Measurements from ENCODE around the gene UBE3C. TPM values are rescaled to one million over a fixed set of nuclear protein-coding genes. Genes with fewer than 3 reads are reported as not detected.

UBE3C gene
- total RNA-seq, 1 donor from 2014 or later: 78.8 TPM

DNA sequence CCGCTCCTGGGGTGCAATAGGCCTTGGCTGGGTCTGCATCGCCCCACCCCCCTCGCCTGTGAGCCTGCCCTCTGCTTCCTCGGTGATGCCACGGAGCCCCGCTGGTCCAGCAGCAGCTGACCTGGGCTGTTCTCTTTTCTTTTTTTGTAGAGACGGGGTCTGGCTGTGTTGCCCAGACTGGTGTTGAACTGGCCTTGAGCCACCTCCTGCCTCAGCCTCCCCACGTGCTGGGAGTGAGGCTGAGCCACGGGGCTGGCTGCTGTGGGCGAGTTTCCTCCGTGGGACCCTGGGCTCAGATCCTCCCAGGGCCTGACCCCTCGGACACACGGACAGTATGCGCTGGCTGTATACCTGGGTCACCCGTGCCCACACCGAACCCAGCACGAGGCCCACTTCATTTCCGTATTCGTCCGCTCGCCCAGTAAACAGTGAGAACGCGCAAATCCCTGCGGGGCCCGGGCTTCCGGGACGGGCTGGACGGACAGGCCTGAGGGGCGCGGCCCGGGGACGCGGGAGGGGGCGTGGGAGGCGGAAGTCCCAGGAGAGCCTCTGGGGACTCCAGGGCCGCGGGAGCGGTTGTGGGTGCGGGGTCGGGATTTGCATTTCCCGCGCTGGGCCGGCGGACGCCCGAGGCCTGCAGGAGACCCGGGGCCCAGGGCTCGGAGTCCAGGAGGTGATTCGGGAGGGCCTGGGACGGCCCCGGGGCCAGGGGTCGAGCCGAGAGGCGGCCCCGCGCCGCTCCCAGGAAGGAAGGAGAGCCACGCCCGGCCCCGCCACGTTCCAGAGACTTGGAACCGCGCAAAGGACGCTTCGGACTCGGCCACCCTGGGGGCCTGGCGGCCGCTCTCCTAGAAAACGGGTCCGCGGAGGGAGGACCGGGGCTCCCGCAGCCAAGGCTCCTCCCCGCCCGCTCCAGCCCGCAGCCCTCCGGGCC lies 140.3 kb downstream of the UBE3C start:
- Histone ChIP-seq H3K27me3 (ENCODE audit: control insufficient read depth in 3 of 3, insufficient read depth in 3 of 3, low read length in 3 of 3) (peaks cover 22 to 35% (median 25%) of the 10 kb centered on the region in 3 donors), H3K4me1 (ENCODE audit: control insufficient read depth in 3 of 3, insufficient read depth in 3 of 3, low read length in 3 of 3) (peaks cover 0 to 4% (median 2%) of the 10 kb centered on the region in 3 donors), H3K27ac (ENCODE audit: low read depth, low read length) (no peak overlapping the region), H3K9me3 (ENCODE audit: control insufficient read depth in 3 of 3, low read length in 3 of 3) (no peaks in the 10 kb centered on the region), H3K36me3 (ENCODE audit: control insufficient read depth in 3 of 3, insufficient read depth in 3 of 3, low read length in 3 of 3) (no peaks in the 10 kb centered on the region), H3K9ac (ENCODE audit: low read depth in 1 of 3, low read length in 3 of 3) (peak overlapping the region; percentile 43 to 68 (median 56)), H3K4me3 (ENCODE audit: low read length in 3 of 3) (peak overlapping the region; percentile 40 to 67 (median 48))

DNA sequence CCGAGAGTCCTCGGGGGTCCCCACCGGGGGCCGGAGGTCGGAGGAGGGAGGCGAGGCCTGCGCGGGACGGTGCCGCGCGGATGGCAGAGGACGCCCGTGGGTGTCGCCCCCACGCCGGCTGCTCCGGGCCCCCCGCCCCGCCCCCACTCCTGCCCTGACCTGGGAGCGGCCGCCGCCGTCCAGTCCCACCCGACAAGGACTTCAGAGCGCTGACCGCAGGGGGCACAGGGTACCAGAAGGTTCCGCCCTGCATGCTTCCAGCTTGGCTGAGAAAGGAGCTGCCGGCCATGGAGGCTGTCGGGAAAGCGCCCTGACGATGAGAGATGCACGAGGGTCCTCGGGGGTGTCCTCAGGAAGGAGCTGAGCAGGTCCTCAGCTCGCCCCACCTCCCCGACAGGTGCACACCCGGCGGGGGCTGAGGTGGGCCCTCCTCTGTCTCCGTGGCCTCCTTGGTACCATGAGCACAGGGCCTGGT lies 141.1 kb downstream of the UBE3C start:
- Histone ChIP-seq H3K4me3 (ENCODE audit: low read length in 3 of 3) (peak overlapping the region; percentile 14 to 67 (median 40)), H3K27ac (ENCODE audit: low read depth, low read length) (no peak overlapping the region), H3K9me3 (ENCODE audit: control insufficient read depth in 3 of 3, low read length in 3 of 3) (no peaks in the 10 kb centered on the region), H3K27me3 (ENCODE audit: control insufficient read depth in 3 of 3, insufficient read depth in 3 of 3, low read length in 3 of 3) (peaks cover 22 to 35% (median 25%) of the 10 kb centered on the region in 3 donors), H3K36me3 (ENCODE audit: control insufficient read depth in 3 of 3, insufficient read depth in 3 of 3, low read length in 3 of 3) (no peaks in the 10 kb centered on the region), H3K9ac (ENCODE audit: low read depth in 1 of 3, low read length in 3 of 3) (peak overlapping the region in 2 of 3 donors; percentile 56 to 68), H3K4me1 (ENCODE audit: control insufficient read depth in 3 of 3, insufficient read depth in 3 of 3, low read length in 3 of 3) (peaks cover 0 to 4% (median 2%) of the 10 kb centered on the region in 3 donors)

DNA sequence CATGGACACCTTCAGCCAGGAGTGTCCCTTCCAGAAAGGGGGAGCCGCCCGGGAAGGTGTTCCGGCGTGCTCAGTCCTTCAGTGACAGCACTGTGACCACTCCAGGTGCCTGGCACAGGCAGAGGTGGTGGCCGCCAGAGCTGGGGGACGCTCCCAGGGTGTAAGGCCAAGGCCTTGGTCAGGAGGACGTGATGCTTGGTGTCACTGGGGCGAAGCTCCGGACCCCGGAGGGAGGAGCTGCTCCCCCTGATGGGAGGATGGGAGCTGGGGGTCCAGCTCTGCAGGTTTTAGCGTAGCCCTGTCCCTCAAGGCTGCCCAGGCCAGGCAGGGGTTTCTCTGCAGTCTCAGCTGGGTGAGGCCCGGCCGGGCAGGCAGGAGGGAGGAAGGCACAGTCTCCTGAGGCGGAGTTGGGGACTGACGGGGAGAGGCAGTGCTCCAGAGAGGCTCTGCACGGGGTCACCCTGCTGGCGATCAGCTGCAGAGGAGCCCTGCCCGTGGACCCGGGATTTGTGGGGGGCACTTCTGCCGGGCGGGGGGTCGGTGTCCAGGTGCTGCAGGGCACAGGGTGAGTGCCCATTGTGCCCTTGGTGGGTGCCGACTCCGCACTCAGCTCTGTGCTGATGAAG lies 141.6 kb downstream of the UBE3C start:
- Histone ChIP-seq H3K9me3 (ENCODE audit: control insufficient read depth in 3 of 3, low read length in 3 of 3) (no peaks in the 10 kb centered on the region), H3K27me3 (ENCODE audit: control insufficient read depth in 3 of 3, insufficient read depth in 3 of 3, low read length in 3 of 3) (peaks cover 22 to 35% (median 25%) of the 10 kb centered on the region in 3 donors), H3K4me3 (ENCODE audit: low read length in 3 of 3) (peak overlapping the region in 2 of 3 donors; percentile 40 to 41), H3K36me3 (ENCODE audit: control insufficient read depth in 3 of 3, insufficient read depth in 3 of 3, low read length in 3 of 3) (no peaks in the 10 kb centered on the region), H3K9ac (ENCODE audit: low read depth in 1 of 3, low read length in 3 of 3) (no peak overlapping the region), H3K27ac (ENCODE audit: low read depth, low read length) (no peak overlapping the region), H3K4me1 (ENCODE audit: control insufficient read depth in 3 of 3, insufficient read depth in 3 of 3, low read length in 3 of 3) (peaks cover 0 to 4% (median 2%) of the 10 kb centered on the region in 3 donors)

DNA sequence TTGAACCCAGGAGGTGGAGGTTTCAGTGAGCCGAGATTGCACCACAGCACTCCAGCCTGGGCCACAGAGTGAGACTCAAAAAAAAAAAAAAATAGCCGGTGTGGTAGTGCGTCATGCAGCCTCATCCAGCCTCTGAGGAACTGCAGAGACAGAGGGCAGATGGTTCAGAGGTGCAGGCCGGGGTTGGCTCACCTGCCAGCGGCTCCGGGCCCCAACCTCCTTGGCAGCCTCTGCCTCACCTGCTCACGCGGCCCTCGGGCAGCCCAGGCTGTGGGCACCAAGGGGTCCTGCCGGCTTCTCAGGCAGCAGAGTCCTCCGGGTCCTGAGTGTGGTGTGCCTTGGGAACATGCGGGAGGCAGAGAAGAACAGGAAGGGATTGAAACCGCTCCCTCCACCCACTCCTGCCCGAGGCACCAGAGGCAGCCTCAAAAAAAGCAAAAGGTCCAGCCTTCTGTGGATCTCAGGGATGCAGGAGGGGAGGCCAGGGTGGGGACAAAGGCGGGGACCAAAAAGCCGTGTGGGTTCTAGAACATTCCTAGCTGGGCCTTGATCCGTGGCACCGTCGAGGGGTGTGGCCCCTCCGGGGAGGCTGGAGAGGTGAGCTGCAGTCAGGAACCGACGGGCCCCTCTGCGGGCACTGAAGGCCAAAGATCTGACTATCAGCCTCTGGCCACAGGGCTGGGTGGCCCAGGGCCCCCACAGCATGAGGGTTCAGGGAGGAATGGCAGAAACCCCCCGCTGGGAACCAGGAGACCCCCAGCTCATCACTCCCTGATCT lies 142.7 kb downstream of the UBE3C start:
- no peak overlapping the region for H3K27ac ChIP-seq (ENCODE audit: low read depth, low read length)
- peaks cover 0 to 4% (median 2%) of the 10 kb centered on the region in 3 donors for H3K4me1 ChIP-seq (ENCODE audit: control insufficient read depth in 3 of 3, insufficient read depth in 3 of 3, low read length in 3 of 3)
- no peaks in the 10 kb centered on the region for H3K36me3 ChIP-seq (ENCODE audit: control insufficient read depth in 3 of 3, insufficient read depth in 3 of 3, low read length in 3 of 3)
- no peak overlapping the region for H3K9ac ChIP-seq (ENCODE audit: low read depth in 1 of 3, low read length in 3 of 3)
- no peak overlapping the region for H3K4me3 ChIP-seq (ENCODE audit: low read length in 3 of 3)
- no peaks in the 10 kb centered on the region for H3K9me3 ChIP-seq (ENCODE audit: control insufficient read depth in 3 of 3, low read length in 3 of 3)
- peaks cover 22 to 35% (median 25%) of the 10 kb centered on the region in 3 donors for H3K27me3 ChIP-seq (ENCODE audit: control insufficient read depth in 3 of 3, insufficient read depth in 3 of 3, low read length in 3 of 3)

DNA sequence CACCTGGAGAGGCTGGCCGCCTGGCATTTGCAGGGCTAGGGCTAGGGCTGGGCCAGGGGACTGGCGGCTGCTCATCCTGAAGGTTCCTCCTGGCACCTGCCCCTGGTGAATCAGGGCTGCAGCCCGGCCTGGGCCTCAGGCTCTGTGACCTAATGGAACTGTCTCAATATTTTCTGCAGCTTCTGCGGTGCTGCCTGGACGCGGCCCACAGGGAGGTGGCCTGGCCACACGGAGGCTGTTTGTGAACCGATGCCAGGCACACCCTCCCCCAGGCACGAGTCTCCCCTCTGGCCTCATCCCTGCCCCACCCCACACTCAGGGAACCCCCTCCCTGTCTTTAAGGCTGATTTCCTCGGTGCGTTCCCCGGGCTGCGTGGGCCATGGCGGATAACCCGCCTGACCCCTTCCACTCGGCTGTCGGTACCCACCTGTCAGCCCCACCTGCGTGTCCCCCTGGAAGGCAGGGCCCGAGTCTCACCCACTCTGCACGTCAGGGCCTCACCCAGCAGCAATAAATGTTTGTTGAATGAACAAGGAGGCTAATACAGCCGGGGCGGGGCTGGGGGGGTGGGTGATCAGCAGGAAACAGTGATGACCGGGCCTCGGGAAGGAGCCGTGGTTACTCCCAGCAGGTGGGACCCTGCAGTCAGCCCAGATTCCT lies 143.5 kb downstream of the UBE3C start:
- H3K27ac ChIP-seq (ENCODE audit: low read depth, low read length): no peak overlapping the region
- H3K9me3 ChIP-seq (ENCODE audit: control insufficient read depth in 3 of 3, low read length in 3 of 3): no peaks in the 10 kb centered on the region
- H3K4me3 ChIP-seq (ENCODE audit: low read length in 3 of 3): no peak overlapping the region
- H3K9ac ChIP-seq (ENCODE audit: low read depth in 1 of 3, low read length in 3 of 3): no peak overlapping the region
- H3K36me3 ChIP-seq (ENCODE audit: control insufficient read depth in 3 of 3, insufficient read depth in 3 of 3, low read length in 3 of 3): no peaks in the 10 kb centered on the region
- peaks cover 0 to 4% (median 2%) of the 10 kb centered on the region in 3 donors for H3K4me1 ChIP-seq (ENCODE audit: control insufficient read depth in 3 of 3, insufficient read depth in 3 of 3, low read length in 3 of 3)
- peaks cover 22 to 29% (median 25%) of the 10 kb centered on the region in 3 donors for H3K27me3 ChIP-seq (ENCODE audit: control insufficient read depth in 3 of 3, insufficient read depth in 3 of 3, low read length in 3 of 3)

DNA sequence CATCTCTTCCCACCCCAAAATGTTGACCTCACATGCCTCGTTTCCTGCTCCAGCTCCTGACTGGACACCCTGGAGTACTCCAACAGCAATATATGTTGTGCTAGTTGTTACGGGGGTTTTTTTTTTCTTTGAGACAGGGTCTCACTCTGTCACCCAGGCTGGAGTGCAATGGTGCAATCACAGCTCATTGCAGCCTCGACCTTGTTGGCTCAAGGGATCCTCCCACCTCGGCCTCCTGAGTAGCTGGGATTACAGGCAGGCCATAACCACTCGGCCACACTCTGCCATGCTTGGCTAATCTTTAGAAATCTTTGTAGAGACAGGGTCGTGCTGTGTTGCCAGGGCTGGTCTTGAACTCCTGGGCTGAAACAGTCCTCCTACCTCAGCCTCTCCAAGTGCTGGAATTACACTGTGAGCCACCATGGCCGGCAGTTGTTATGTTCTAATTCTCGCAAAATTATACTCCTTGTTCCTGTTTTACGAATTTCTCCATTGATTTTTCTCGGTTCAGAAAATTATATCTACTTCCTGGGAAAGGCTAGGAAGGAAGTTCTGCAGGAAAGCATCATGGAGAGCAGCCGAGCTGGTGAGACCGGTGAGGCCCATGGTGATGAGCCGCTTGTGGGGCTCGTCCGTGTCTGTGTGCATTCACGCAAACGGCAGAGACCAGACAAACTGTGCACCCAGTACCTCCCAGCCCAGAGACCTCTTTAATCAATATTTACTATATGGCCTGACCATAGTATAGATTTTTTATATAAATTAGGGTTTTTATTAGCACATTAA lies 145.7 kb downstream of the UBE3C start:
- H3K36me3 ChIP-seq (ENCODE audit: control insufficient read depth in 3 of 3, insufficient read depth in 3 of 3, low read length in 3 of 3): no peaks in the 10 kb centered on the region
- H3K9ac ChIP-seq (ENCODE audit: low read depth in 1 of 3, low read length in 3 of 3): no peak overlapping the region
- H3K4me3 ChIP-seq (ENCODE audit: low read length in 3 of 3): no peak overlapping the region
- H3K27ac ChIP-seq (ENCODE audit: low read depth, low read length): no peak overlapping the region
- peaks cover 11 to 17% (median 14%) of the 10 kb centered on the region in 3 donors for H3K27me3 ChIP-seq (ENCODE audit: control insufficient read depth in 3 of 3, insufficient read depth in 3 of 3, low read length in 3 of 3)
- H3K4me1 ChIP-seq (ENCODE audit: control insufficient read depth in 3 of 3, insufficient read depth in 3 of 3, low read length in 3 of 3): peaks cover 0 to 4% (median 0%) of the 10 kb centered on the region in 3 donors
- H3K9me3 ChIP-seq (ENCODE audit: control insufficient read depth in 3 of 3, low read length in 3 of 3): no peaks in the 10 kb centered on the region

DNA sequence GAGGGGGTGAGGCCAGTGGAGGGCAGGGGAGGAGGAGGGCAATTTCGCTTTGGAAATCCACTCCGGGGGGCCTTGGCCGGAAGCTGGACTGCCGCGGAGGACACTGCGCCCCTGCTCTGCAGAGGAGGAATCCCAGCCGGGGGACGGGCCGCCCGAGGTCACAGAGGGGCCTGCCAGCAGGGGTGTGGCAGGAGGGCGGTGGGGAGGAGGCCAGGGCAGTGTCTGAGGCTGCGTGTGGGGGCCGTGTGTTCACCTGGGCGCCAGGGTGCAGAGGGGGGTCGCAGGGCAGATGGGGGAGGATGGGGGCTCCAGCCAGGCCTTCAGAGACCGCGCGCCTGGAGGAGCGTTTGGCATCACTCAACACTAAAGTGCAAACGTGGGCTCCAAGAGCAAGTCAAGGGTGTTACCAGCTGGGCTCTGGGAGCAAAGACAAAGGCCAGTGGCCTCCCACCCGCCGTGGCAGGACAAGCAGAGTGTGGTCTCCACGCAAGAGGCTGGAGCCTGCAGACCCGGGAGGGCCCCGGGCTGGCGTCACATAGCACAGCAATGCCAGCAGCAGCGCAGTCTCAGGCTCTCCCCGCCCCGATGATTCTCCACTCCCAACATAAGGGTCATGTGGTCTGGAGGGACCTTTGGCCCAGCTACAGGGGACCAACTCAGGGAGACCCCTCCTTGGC lies 152.8 kb downstream of the UBE3C start:
- no peaks in the 10 kb centered on the region for H3K36me3 ChIP-seq (ENCODE audit: control insufficient read depth in 3 of 3, insufficient read depth in 3 of 3, low read length in 3 of 3)
- no peaks in the 10 kb centered on the region for H3K4me1 ChIP-seq (ENCODE audit: control insufficient read depth in 3 of 3, insufficient read depth in 3 of 3, low read length in 3 of 3)
- no peak overlapping the region for H3K9ac ChIP-seq (ENCODE audit: low read depth in 1 of 3, low read length in 3 of 3)
- H3K4me3 ChIP-seq (ENCODE audit: low read length in 3 of 3): no peak overlapping the region
- H3K27me3 ChIP-seq (ENCODE audit: control insufficient read depth in 3 of 3, insufficient read depth in 3 of 3, low read length in 3 of 3): peaks cover 2 to 7% (median 3%) of the 10 kb centered on the region in 3 donors
- no peaks in the 10 kb centered on the region for H3K9me3 ChIP-seq (ENCODE audit: control insufficient read depth in 3 of 3, low read length in 3 of 3)
- no peak overlapping the region for H3K27ac ChIP-seq (ENCODE audit: low read depth, low read length)

DNA sequence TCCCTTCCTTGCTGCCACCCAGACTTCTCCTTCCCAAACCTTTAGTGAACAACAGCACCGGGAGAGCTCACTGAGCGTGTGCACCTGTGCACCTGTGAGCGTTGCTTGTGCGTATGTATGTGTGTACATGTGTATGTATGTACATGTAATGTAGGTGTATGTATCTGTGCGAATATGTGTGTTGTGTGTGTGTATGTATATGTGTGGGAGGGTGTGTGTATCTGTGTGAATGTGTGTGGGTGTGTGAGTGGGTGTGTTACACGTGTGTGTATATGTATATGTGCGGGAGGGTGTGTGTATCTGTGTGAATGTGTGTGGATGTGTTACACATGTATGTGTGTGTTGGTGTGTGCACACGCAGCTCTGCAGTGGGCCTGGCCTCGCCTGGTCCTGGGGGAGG lies 153.5 kb downstream of the UBE3C start:
- peaks cover 2 to 7% (median 4%) of the 10 kb centered on the region in 3 donors for H3K27me3 ChIP-seq (ENCODE audit: control insufficient read depth in 3 of 3, insufficient read depth in 3 of 3, low read length in 3 of 3)
- H3K9me3 ChIP-seq (ENCODE audit: control insufficient read depth in 3 of 3, low read length in 3 of 3): no peaks in the 10 kb centered on the region
- no peaks in the 10 kb centered on the region for H3K36me3 ChIP-seq (ENCODE audit: control insufficient read depth in 3 of 3, insufficient read depth in 3 of 3, low read length in 3 of 3)
- H3K9ac ChIP-seq (ENCODE audit: low read depth in 1 of 3, low read length in 3 of 3): no peak overlapping the region
- H3K27ac ChIP-seq (ENCODE audit: low read depth, low read length): no peak overlapping the region
- H3K4me1 ChIP-seq (ENCODE audit: control insufficient read depth in 3 of 3, insufficient read depth in 3 of 3, low read length in 3 of 3): no peaks in the 10 kb centered on the region
- H3K4me3 ChIP-seq (ENCODE audit: low read length in 3 of 3): no peak overlapping the region

All from skeletal muscle tissue (tissue), 4 donors.